HG03439 (cell line): Measurements from ENCODE around the gene SUFU.

Experiments used
- ATAC-seq: cut with Tn5 transposase; IDR thresholded peaks from one replicate; pipeline ENCODE4 v1.9.1; 2021; ENCODE audit warnings: mild to moderate bottlenecking, moderate library complexity; ENCODE audit not compliant: unreplicated experiment

Gene SUFU

DNA sequence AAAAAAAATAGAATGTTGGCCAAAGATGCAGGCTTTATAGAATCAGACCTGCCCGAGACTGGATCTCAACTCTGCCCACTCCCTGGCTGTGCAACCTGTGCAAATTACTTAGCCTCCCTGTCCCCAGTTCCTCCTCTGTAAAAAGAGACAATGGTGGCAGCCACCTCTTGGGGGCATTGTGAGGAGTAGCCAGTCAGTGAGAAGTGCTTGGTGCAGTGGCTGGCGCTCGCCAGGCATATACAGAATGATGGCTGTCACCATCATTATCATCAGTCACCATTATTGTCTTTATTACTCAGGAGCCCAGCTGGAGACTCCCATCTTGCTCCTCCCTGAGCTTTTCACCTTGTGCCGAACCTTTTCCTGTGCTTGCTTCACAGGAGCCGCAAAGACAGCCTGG, 111.1 kb downstream of the SUFU start:
- ATAC-seq: no peak

GRCh38 chr10:102615361-102615760, 111.6 kb downstream of the SUFU start:
- ATAC-seq: no peak

- ATAC-seq: no peak
Observed at GRCh38 chr10:102616066-102616770, 112.4 kb downstream of the SUFU start.

GRCh38 chr10:102617041-102617440, 113.3 kb downstream of the SUFU start:
- no peak for ATAC-seq

DNA sequence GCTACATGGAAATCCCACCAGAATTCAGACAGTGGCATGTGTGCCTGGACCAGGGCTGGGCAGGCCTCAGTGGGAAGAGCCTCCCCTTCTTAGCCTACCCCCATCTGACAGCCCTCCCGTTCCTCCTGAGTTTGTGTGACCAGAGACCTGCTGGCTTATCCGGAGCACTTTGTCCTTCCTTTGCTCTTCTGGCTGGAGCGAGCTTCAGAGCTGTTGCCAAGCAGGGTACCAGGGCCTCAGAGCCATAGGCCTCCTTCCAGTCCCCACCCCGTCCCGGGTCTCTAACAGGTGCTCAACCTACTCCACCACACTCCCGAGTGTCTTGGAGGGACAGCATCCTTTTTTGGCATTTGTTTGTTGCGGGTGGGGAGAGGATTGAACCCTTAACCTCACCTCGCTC, 114.0 kb downstream of the SUFU start:
- ATAC-seq: no peak

DNA sequence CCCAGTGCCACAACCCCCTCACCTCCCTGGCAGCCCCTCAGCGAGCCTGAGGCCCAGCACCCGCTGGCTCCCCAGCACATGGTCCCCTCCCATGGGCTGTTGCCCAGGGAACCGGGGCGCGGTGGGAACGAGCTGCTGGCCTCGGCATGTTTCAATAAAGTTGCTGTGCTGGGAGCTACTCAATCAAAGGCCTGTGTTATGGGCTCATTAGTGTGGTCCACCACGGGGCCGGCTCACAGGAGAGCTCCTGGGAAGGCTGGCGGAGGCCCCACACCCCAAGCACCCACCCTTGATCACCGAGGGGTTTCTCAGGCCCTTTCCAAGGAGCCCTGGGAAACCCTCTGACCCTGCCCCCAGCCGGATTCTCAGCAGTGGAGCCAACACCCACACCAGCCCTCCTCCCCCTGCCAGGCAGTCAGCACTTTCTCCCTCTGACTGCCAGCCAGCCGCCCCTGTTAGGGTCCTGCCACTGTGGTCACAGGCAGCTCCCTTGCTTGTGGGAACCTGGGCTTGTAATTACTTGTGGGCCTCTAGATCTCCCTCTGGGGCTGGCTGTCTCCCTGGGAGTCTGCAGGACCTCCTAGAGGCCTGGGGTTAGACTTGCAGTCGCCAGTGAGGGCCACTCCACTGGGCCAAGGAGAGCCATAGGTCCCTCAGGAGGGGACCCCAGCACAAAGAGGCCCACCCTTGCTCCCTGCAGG, 115.7 kb downstream of the SUFU start:
- no peak for ATAC-seq

DNA sequence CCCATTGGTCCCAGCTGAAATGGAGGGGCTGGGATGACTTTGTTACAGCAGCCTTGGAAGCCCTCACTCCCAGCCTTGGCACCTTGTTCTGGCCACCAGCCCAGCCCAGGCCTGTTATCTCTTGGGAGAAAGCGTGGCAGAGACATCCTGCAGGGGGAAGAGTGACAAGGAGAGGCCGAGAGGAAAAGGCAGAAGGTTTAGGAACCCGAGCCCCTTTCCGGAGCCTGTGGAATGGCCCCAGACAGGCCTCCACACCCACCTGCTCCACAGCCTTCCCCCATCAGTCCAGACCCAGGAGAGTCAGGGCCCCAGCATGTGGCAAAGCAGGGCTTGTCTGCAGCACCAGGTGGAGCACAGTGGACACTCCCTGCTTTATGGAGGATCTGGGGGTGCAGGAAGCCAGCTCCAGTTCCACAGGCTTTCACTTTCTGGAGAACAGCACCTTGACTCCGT, 116.4 kb downstream of the SUFU start:
- no peak for ATAC-seq

GRCh38 chr10:102620591-102621442, 117.0 kb downstream of the SUFU start:
- no peak for ATAC-seq

DNA sequence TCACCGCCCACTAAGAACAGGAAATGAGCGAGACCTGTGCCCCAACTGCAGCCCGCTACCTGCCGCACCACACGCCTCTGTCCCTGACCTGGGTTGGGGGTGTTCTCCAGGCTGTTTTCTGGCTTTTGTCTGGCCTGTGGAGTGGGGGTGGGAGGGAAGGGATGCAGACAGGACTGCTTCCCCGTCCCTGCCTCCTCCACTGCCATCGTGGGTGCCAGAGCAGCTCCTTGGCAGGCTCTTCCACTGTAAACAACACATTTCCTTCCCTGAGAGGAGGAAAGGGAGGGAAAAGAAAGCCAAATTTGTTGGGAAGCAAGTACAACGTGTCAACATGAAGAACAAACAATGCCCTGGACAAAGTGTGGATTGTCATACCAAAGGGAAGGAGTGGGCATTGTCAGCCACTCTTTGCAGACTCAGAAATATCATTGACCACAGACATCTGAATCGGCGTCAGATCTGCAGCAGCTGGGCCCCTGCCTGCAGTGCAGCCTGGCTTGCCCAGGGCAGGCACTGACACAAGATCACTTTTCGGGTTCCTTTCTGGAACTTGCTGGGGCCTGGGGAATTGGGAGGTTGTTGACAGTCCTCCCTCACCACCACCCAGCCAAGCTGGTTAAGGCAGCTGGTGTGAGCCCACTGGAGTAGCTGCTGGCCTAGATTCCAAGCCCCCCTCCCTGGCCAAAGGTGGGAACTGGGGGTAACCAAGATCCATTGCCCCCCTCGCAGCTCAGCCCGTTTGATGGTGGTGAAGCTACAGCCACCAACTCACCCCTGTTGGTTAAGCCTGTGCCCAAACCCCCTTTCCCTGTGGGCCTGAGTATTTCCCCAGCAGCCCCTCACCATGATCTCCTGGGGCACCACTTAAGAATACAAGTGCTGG, 117.9 kb downstream of the SUFU start:
- no peak for ATAC-seq

GRCh38 chr10:102624094-102624493, 120.3 kb downstream of the SUFU start:
- no peak for ATAC-seq

- ATAC-seq: no peak
Observed at GRCh38 chr10:102624751-102625645, 121.2 kb downstream of the SUFU start.

GRCh38 chr10:102626026-102626685, 122.4 kb downstream of the SUFU start:
- ATAC-seq: no peak

DNA sequence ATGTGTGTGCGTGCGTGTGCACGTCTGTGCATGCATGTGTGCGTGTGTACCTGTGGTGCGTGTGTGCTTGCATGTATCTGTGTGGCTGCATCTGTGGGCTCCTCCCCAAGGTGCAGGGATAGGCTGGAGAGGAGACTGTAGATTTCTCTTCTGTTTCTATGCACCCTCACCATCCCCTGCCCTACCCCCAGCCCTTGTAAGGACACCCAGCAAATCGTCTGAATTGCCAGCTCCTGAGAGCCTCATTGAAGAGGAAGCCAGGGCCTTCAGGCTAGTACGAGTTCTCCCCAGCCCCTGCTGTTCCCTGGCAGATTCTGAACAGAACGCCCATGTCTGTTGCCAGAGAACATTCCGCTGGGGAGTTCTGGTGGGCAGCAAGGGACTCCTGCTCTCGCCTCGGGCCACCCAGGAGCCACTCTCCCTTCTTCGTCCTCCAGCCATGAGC, 123.5 kb downstream of the SUFU start:
- ATAC-seq: no peak

DNA sequence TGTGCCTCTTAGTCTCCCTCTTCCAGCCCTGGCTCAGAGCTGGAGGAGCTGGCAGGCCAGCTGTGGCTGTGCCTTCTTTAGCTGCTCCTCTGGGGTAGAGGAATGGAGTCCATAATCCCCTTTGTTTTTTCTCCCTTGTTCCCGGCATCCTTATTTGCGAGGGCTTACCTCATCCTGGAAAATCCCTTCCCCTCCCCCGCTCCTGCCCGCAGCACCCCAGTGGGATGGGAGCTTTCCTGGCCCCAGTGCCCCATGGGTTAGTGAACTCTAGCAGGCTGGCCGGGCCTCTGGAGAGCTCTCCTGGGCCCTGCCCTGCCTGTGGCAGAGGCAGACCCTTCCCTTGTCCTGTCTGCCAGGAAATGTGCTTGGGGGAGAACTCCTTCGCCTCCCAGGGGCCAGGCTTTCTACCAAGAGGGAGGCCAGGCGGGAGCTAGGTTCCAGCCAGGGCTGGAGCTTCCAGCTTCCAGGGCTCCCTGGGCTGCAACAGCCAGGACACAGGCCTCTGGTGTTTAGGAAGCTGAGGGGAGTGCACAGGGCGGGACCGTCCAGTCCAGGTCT, 124.0 kb downstream of the SUFU start:
- ATAC-seq: no peak

- no peak for ATAC-seq
Observed at GRCh38 chr10:102628451-102628911, 124.7 kb downstream of the SUFU start.

DNA sequence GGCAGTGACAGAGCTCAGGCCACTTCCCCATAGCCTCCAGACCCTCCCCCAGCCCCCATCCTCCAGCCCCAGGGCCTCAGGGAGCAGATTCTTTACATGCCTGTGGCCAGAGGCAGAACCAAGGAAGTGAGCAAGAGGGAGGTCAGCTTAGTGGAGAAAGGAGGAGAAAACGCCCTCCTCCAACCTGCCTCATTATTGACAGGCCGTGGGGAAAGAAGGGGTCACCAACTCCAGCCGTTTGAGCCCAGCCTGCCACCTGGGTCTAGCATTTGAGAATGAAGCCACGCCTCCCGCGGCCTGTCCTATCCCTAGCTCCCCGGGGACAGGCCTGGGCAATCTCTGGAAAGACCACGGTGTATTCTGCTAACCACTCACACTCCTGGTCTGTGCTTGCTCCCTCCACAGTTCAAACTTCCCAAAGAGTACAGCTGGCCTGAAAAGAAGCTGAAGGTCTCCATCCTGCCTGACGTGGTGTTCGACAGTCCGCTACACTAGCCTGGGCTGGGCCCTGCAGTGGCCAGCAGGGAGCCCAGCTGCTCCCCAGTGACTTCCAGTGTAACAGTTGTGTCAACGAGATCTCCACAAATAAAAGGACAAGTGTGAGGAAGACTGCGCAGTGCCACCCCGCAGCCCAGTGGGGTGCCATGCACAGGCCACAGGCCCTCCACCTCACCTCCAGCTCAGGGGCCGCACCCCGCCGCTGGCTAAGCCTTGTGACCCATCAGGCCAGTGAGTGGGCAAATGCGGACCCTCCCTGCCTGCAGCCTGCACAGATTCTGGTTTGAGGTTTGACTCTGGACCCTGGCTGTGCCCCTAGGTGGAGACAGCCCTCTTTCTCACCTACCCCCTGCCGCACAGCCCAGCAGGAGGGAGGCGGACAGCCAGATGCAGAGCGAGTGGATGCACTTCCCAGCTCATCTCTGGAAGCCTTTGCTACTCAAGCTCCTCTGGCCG, 126.2 kb downstream of the SUFU start:
- ATAC-seq: no peak

DNA sequence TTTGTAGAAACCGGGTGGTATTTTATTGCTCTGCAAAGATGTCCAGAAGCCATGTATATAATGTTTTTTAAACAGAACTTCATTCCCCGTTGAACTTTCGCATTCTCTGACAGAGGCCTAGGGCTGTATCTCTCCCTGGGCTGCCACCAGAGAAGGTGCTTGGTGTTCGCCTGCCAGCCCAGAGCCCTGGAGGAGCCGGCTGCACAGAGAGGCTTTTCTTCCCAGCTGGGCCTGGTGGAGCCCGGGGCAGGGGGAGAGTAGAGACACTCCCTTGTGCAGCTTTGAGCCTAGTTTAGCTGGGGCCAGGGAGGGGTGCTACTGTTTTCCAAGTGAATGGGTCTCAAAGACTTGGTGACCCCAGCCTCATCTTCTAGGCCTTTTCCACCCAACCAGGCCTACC, 126.9 kb downstream of the SUFU start:
- no peak for ATAC-seq
